ENCODE data around the gene ADRA2C.

ADRA2C gene

DNA sequence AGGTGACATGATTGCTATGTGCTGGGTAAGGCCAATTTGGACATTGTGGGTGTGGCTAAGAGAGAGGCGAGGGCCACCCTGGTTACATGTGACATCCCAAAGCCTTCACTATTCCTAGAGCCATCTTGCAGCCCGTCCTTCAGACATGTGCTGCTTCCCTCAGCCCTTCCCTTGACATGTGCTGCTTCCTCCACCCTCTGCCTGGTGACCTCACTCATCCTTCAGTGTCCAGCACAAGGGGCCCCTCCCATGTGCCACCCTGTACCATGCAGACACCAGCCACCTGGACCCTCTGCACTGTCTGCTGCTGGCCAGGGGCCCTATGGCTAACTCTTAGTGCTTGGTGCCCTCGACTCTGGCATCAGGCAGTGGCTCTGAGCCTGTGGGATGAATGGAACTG, 27.4 kb downstream of the ADRA2C start:
- no peak for DNase-seq (ENCODE audit: low read depth, low spot score)

DNA sequence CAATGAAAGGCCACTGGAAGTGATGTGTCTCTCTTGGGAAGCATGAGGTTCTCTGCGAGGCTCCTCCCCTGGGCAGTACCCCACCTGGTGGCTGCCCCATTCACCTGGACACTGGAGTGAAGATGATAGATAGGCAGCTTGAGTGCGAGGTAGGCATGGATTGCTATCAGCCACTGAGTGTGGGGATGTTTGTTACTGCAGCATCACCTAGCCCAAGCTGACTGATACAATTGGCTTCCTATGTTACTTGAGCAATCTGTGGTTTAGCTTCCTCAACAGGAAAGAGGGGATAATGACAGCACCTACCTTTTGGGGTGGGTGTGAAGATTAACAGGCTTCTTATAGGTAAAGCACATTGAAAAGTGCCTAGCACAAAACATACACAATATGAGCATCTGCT, 30.8 kb downstream of the ADRA2C start:
- DNase-seq (ENCODE audit: low read depth, low spot score): no peak

DNA sequence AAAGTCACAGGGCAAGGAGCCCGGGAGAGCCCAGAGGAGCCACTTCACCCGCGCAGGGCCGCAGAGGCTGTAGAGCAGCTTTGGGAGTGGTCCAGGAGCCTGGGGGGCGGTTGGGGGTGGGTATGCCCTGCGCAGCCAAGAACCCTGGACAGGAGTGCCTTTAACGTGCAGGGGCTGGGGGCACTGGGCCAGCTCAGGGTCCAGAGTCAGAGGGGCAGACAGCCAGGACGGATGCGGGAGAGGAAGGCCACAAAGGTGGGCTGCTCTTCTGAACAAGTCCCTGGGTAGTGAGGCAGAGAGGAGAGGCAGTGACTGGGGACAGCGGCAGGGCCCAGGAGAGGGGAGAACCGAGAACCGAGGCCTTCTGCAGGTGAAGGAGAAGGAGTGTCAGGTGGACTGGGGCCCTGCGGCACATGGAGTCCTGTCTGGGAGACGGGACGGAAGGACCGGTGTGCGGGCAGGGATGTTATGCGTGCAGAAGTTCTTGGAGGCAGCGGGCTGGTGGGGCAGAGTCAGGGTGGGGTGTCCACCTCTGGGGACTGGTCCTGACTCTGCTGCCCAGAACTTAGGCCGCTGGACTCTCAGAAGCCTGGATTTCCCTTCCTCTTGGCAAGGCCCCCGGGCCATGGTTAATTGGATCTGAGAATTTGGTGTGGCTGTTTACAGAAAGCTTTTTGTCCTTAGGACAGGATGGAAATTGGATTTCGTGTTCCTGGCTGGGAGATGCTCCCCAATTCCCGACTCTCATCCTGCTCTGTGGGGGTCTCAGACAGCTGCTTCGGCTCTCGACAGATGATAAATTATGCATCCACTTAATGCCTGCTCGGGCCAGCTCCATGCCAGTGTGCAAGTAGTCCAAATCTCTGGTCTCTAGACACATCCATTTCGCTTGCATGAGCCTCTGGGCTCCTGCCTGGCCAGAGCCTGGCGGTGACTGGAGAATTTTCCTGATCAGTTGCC, 31.9 kb downstream of the ADRA2C start:
- DNase-seq (ENCODE audit: low read depth, low spot score): no peak

- DNase-seq (ENCODE audit: low read depth, low spot score): no peak
These were observed 33.3 kb downstream of the ADRA2C start for GRCh38 chr4:3799496-3799895.

GRCh38 chr4:3800351-3800750, 34.2 kb downstream of the ADRA2C start:
- no peak for DNase-seq (ENCODE audit: low read depth, low spot score)

GRCh38 chr4:3801521-3801920, 35.3 kb downstream of the ADRA2C start:
- no peak for DNase-seq (ENCODE audit: low read depth, low spot score)

- DNase-seq (ENCODE audit: low read depth, low spot score): no peak
These were observed 35.9 kb downstream of the ADRA2C start for GRCh38 chr4:3801931-3802550.

GRCh38 chr4:3802571-3803474, 36.6 kb downstream of the ADRA2C start:
- no peak for DNase-seq (ENCODE audit: low read depth, low spot score)

- no peak for DNase-seq (ENCODE audit: low read depth, low spot score)
These were observed 37.3 kb downstream of the ADRA2C start for GRCh38 chr4:3803475-3803847.

GRCh38 chr4:3803946-3804345, 37.8 kb downstream of the ADRA2C start:
- DNase-seq (ENCODE audit: low read depth, low spot score): no peak

GRCh38 chr4:3805026-3805425, 38.8 kb downstream of the ADRA2C start:
- no peak for DNase-seq (ENCODE audit: low read depth, low spot score)

DNA sequence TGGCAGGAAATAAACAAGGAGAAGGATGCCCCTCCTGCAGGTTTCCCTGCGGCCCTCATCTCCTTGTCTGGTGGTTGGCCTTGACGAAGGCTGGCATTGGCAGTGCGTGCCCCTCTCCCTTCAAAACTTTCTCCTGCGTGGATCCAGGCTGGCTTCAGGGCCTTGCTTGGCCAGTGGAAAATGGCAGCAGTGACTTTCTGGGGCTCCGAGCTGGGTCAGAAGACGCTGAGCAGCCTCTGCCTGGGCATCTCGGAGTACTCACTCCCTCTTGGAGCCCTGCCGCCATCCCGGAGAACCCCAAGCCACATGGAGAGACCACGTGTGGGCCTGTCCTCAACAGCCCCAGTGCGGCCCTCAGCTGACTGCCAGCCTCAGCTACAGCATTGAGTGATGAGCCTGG, 39.5 kb downstream of the ADRA2C start:
- DNase-seq (ENCODE audit: low read depth, low spot score): no peak

- DNase-seq (ENCODE audit: low read depth, low spot score): no peak
These were observed 41.1 kb downstream of the ADRA2C start for GRCh38 chr4:3807311-3807710.

DNA sequence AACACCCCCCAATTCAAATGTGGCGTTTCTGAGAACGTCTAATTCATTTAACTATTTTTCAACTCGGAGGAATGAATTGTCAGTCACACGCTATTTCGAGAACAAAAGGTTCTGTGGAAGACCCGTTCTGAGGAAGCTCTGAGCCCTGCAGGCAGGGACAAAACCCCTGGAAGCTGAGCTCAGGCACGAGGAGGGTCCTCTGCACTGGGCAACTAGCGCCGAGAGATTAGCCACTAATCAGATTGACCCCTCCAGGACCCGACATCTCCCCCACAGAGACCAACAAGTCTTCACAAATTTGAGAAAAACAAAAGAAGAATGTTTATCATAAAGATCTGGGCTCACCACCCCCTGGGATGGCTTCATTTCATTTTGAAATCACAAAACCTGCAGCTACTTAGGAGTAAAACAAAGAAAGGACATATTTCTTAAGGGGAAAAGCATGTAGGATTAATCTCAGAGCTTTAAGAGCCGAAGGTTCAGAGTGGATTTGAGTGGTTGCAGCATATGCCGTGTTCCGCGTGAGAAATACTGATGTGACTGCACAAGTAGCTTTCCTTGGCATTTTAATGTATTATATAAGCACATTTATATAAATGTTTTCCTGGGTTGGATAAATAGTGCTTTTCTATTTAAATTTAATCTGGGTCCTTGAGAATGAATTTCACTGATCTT, 41.8 kb downstream of the ADRA2C start:
- no peak for DNase-seq (ENCODE audit: low read depth, low spot score)

- no peak for DNase-seq (ENCODE audit: low read depth, low spot score)
These were observed 42.4 kb downstream of the ADRA2C start for GRCh38 chr4:3808597-3808996.

DNA sequence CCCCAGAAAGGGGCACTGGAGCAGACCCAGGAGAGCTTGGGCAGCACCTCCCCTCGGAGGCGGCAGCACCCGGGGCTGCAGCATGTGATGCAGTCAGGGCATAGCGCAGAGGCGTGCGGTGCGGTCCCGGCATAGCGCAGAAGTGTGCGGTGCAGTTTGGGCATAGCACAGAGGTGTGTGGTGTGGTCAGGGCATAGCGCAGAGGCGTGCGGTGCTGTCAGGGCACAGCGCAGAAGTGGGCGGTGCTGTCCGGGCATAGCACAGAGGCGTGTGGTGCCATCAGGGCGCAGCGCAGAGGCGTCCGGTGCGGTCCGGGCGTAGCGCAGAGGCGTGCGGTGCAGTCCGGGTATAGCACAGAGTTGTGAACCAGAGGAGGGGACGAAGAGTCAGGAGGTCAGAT, 42.8 kb downstream of the ADRA2C start:
- no peak for DNase-seq (ENCODE audit: low read depth, low spot score)

GRCh38 chr4:3809451-3810110, 43.4 kb downstream of the ADRA2C start:
- DNase-seq (ENCODE audit: low read depth, low spot score): no peak

DNA sequence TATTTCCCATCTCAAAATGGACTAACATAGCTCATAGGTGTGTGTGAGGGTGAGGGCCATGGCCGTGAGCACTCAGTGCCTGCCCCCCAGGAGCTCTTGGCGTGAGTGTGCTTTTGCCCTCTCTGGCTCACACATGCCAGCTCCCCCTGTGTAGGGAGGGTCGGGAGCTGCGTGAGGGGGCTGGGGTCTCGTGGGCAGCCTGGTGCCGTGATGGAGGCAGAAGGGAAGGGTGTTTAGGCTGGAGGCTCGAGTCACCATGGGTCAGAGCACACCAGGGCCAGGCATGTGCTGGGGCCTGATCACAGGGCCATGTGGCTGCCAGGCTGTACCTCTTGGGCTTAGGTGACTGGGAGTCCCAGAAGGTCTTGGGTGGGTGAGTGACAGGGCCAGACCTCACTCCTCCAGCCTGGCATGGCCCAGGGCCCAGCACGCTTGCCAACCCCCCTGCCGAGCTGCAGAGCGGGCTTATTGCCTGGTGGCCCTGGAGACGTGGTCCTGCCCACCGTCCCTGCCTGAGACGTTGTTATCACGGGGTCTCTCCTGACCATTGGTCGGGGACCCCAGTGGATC, 44.0 kb downstream of the ADRA2C start:
- DNase-seq (ENCODE audit: low read depth, low spot score): no peak

GRCh38 chr4:3810796-3811485, 44.8 kb downstream of the ADRA2C start:
- no peak for DNase-seq (ENCODE audit: low read depth, low spot score)

- DNase-seq (ENCODE audit: low read depth, low spot score): no peak
These were observed 45.4 kb downstream of the ADRA2C start for GRCh38 chr4:3811621-3812020.
